HG03565 (cell line): ENCODE data around the gene LRIT1.
A peak's percentile ranks its signal among the peaks of the same experiment; 100 is the strongest.
"Not testable (repeated sequence)": the region's sequence is repeated elsewhere in the genome, so short reads cannot be mapped to it uniquely, and the experiment has no call there.

Source experiments
- ATAC-seq: cut with Tn5 transposase; IDR thresholded peaks from one replicate; pipeline ENCODE4 v1.9.1; 2021; ENCODE audit warnings: mild to moderate bottlenecking, moderate library complexity; ENCODE audit not compliant: unreplicated experiment

The LRIT1 gene, protein sequence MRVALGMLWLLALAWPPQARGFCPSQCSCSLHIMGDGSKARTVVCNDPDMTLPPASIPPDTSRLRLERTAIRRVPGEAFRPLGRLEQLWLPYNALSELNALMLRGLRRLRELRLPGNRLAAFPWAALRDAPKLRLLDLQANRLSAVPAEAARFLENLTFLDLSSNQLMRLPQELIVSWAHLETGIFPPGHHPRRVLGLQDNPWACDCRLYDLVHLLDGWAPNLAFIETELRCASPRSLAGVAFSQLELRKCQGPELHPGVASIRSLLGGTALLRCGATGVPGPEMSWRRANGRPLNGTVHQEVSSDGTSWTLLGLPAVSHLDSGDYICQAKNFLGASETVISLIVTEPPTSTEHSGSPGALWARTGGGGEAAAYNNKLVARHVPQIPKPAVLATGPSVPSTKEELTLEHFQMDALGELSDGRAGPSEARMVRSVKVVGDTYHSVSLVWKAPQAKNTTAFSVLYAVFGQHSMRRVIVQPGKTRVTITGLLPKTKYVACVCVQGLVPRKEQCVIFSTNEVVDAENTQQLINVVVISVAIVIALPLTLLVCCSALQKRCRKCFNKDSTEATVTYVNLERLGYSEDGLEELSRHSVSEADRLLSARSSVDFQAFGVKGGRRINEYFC

DNA sequence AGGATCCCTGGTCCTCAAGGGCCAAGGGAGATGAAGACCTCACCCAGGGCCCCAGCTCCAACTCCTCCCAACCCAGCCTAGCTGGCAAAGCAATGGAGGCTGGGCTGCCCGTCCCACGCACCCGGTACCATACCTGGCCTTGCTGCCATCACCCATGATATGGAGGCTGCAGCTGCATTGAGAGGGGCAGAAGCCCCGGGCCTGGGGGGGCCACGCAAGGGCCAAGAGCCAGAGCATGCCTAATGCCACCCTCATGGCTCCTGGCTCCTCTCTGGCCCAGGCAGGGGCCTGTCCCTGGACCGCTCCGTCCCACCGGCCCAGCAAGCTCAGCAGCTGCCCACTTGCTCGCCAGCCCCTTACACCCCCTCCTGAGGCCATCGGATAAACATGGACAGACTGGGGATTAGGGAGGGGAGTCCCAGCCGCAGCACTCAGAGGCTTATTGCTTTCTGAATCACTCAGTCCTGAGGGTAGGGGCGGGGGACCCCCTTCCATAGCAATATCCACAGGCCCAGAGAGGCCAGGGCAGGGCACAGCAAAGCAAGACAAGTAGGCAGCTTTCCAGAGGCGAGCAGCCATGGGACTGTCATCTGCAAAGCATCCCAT lies at the start of gene LRIT1:
Gene LRIT1 (minus strand): TSS at position 362 of the 606 bp plus-strand sequence. CDS start 107 bp downstream, at position 255.
- no peak for ATAC-seq

DNA sequence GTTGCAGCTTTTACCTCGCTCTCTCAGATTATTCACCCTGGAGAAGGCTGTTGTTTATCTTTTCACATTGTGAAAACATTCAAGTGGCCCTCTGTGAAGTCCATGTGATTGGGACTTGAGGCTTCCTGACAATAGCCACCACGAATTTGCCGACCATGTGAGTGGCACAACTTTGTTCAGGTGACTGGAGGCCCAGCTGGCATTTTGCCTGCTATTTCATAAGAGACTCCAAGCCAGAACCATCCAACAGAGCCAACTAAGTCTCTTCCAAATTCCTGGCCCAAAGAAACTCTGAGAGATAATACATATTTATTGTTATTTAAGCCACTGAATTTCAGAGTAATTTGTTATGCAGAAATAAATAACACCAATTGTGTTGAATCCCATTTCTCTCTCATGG lies 48.9 kb upstream of the LRIT1 start:
- ATAC-seq, result no peak

DNA sequence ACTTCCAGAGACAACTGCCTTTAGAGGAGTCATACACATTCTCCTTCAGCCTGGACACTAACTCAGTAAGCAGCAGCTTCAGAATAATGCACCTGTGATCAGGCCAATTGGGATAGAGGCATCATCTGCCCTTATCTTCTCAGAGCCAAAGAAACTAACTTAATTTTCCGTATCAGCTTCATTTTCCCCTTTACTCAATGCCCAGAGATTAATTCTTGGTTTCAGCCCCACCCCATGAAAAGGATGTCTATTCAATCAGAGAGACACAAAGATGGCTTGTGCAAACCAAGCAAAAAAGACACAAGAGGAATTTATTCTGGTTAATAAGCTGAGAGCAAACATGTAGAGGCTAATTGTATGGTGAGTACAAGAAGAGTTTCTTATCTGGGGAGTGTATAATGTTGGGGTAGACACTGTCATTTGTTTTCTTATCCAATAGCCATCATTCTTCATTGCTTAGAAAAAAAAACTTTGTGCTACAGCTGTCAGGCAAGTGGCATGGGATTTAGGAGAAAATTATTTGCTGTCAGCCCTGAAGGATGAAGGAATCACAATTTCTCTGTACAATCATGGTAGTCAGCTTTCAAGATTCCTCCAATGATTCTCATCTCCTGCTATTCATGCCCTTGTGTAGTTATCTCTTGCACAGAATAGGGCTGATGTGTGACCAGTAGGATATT lies 48.3 kb upstream of the LRIT1 start:
- ATAC-seq, result no peak

DNA sequence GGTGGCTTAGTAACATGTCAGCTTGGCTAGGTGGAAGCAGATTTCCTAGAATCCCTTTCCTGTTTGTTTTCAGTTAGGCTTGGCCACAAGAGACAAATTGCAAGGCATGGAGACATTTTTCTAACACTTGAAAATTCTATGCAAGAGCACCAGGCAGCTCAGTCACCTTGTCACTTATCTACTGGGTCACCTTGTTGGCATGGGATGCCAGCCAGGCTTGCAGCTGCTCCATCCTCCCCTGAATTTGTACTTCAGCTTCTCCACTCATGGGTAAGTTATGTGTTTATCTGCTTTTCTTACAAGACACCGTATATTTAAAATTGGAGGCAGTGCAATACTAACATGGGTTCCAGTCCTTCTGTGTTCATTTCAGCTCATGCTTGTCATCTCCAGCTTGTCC lies 46.8 kb upstream of the LRIT1 start:
- no peak for ATAC-seq

DNA sequence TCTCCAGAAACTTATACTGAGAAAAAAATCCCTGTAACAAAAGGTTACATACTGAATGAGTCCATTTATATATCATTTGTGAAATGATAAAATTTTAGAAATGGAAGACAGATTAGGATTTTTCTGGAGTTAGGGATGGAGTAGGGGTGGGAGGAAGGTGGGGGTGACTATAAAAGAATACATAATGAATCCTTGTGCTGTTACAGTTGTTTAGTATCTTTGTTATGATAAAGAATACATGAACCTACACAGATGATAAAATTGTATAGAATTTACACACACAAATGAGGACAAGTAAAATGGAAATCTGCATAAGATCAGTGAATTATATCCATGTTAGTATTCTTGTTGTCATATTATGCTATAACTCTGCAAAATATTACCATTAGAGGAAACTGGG lies 45.3 kb upstream of the LRIT1 start:
- no peak for ATAC-seq

DNA sequence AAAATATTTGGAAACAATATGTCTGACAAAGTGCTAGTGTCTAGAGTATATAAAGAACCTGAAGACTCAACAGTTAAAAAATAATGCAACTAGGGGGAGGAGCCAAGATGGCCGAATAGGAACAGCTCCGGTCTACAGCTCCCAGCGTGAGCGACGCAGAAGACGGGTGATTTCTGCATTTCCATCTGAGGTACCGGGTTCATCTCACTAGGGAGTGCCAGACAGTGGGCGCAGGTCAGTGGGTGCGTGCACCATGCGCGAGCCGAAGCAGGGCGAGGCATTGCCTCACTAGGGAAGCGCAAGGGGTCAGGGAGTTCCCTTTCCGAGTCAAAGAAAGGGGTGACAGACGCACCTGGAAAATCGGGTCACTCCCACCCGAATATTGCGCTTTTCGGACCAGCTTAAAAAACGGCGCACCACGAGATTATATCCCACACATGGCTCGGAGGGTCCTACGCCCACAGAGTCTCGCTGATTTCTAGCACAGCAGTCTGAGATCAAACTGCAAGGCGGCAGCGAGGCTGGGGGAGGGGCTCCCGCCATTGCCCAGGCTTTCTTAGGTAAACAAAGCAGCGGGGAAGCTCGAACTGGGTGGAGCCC lies 38.6 kb upstream of the LRIT1 start:
- ATAC-seq, result not testable (repeated sequence)

DNA sequence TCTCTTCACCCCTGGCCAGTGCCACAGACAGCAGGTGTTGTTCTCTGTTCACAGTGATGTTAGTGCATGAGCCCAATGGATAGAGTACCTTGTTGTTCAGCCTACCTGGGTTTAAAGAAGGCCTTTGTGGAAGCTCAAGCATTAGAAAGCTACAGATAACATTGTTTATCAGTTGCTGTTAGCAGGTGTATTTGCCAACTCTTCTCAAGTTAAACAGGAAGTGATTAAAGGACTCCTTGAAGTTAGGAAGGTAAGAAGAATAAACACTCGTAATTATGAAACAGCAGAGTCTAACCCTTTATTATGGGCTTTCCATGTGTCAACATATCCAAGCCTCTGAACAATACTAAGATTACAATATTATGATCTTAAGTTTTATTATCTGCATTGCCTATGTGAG lies 29.4 kb upstream of the LRIT1 start:
- no peak for ATAC-seq

DNA sequence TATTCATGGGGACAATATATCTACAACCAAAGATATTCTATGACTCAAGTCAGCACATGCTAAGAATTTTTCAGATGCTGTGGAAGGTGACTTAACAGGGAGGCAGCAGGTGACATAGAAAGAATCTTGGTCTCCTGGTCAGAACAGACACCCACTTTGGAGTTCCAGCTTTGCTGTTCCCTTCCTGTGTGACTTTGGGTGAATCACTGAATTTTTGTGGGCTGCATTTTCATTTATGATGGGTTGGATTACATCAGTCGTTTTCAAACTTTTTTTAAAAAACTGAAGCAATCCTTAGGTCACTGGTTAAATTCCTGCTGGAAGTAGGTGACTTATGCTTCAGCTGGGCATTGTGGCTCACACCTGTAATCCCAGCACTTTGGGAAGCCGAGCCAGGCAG lies 28.4 kb upstream of the LRIT1 start:
- ATAC-seq, result no peak

DNA sequence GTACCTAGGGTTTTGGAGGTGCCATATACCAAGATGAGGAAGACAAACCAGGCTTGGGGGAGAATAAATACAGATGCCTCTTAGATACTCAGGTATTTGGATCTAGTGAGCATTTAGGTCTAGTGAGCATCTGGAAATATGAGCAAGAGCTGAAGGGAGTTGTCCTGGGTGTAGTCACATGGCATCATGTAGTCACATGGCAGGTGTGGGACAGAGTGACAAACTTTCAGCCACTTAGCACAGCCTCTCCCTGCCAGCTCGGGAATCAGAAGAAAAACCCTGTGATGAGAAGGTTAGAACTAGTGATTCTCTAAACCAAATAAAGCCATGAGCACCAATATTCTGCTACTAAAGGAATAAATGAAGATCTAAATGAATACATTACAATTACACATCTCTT lies 27.8 kb upstream of the LRIT1 start:
- no peak for ATAC-seq

DNA sequence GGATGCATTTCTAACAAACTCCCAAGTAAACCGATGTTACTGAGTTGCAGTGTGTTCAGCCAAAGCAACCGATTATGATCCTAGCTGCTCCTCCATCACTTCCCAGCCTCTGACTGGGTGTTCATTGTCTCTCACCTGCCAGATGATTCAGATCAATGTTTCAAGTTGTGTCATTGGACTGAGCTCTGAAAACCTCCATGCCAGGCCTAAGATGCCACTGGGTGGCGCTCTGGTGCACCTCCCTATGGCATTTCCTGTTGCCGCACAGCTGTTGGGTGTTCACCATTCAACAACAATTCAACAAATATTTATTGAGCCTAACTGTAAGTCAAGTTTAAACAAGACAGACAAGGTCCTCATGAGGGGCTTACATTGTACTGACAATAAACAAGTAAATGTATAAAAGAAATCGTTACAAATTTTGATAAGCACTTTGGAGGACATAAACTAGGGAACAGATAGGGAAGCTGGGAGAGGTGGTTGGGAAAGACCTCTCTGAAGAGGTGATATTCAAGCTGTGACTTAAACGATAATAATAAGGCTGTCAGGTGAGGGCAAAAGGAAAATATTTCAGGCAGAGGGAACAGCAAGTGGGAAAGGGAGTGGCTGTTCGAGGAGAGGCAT lies 26.3 kb upstream of the LRIT1 start:
- peak; percentile 54 for ATAC-seq

DNA sequence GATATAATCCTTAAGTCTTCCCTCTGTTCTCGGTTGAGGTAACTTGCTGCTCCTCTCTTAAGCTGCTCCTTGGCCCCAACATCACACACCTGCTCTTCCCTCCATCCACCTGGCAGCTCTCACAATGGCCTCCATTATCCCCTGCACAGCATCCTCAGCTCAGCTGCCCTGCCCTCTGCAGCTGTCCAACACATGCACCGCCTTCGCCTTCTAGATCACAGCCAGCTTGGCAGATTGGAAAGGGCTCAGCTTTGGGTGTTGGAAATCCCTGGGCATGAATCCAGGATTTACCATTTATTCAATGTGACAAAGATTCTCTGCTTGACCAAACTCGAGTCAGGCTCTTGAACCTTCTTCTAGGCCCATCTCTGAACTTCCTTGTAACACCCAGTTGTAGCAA lies 24.1 kb upstream of the LRIT1 start:
- ATAC-seq, result no peak

DNA sequence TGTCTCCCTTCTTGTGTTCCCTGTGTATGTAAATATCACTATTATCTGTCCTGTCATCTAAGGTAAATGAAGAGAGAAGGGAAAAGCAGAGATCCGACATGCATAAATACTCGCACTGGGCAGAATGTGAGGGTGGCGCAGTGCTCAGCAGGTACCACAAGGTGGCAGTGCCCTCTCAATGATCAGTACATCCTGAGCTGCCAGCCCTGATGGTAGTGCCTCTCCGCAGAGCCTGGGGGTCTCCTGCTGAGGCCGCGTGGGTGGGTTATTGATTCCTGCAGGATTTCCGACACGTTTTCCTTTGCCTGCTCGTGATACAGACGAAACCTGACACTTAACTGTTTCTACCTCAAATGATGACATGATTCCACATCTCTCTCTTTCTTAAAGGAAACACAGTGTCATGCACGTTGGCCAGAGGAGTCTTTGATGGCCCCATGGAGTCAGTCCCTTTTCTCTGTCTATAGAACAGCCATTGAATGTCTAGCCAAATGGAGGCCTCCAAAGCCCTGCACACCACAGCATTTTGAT lies 23.3 kb upstream of the LRIT1 start:
- ATAC-seq, result peak; percentile 91

DNA sequence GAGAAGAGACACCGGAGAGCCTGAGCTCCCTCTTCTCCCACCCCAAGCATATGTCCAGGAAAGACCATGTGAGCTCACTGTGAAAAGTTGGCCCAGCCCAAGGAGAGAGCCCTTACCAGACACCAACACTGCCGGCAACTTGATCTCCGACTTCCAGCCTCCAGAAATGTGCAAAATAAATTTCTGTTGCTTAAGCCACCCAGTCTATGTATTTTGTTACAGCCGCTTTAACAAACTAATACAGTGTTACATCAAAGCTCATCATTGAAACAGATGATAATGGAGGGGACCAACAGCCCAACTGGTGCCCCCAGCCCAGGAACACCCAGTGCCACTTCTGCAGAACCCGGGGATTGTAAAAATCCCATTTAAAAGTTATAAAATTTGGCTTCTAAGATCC lies 22.4 kb upstream of the LRIT1 start:
- no peak for ATAC-seq

DNA sequence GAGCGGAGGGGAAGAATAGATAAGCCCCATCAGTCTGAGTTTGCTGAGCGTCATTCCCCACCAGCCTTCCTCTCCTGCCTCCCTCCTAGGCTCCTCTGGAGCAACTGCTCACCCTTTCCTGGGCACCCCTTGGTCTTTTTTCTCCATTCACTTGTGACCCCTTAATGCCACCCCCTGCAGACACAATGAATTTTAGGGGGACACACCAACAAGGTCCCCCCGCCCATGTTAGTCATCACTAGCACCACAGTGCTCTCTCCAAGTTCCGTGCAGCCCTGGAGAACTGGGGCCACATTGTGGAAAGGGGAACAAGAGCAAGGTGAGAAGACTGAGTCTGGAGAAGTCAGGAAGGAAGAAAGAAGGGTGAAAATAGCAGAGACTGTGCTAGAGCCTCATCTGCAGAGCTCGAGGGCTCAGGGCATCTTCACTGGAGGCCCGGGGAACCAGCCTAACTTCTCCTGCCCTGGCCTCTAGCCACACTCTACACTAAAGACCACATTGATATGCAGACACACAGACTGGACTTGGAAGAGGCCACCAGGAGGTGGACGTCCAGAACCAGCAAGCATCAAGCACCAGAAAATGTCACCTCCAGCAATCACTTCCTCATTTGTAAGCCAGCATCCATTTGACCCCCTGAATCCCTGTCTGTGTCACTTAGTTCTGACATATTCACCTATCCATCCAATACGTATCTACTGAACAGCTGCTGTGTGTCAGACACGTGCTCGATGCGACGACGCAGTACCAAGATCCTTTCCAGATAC lies 21.0 kb upstream of the LRIT1 start:
- no peak for ATAC-seq

DNA sequence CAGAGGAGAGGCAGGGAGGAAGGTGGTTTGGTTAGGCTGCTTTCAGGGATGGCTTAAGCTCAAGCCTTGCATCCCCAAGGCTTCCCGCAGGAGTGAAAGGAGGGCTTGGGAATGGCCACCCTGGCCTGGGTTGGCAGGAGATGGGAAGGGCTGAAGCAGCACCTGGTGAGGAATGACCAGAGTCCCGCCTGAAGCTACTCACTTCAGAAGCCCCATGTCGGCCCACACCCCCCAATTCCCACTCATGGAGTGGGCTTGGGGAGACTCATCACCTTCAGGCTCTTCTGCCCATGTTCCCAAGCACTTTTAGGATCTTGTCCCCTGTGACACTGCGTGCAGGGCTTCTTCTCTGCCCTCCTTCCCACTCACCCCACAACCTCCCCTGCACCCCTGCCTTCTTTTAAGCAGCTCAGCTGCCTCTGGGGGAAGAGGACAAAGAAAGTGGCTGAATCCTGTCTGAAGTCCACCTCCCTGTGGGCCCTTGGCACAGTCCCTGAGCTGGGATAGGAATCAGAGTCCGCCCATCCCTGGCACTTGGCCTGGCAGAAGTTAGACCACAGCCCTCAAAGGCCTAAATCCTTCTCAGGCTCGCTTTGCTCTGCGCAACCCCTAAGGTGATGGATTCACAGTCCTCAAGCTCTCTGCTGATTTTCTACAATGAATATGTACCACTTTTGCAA lies 20.0 kb upstream of the LRIT1 start:
- no peak for ATAC-seq

DNA sequence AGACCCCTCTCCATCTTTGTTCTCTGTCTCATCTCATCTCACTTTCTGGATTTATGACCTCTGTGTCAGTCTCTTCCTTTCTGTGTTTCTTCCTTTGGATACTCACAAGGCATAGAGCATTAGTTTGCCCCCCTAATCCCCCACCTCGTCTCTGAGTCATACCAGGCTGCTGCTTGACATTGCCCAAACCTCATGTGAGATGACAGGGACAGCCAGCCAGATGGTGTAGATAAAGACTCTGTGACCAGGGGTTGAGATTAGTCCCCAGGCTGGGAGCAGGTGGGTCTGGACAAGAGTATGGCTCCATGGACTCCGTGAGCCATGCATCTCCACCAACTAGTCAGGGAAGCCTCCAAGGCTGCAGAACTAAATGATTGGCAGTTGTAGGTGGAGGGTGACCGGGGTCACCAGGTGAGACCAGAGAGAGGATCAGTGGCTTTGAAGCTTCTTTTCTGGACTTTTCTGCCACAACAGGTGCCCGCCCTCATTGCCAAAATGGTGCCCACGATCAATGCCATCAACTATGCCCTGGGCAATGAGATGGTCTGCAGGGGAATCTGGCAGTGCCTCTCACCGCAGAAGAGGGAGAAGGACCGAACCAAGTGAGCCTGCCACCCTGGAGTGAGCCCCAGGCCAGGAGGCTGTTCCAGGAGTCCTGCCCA lies 16.8 kb upstream of the LRIT1 start:
- ATAC-seq, result no peak

DNA sequence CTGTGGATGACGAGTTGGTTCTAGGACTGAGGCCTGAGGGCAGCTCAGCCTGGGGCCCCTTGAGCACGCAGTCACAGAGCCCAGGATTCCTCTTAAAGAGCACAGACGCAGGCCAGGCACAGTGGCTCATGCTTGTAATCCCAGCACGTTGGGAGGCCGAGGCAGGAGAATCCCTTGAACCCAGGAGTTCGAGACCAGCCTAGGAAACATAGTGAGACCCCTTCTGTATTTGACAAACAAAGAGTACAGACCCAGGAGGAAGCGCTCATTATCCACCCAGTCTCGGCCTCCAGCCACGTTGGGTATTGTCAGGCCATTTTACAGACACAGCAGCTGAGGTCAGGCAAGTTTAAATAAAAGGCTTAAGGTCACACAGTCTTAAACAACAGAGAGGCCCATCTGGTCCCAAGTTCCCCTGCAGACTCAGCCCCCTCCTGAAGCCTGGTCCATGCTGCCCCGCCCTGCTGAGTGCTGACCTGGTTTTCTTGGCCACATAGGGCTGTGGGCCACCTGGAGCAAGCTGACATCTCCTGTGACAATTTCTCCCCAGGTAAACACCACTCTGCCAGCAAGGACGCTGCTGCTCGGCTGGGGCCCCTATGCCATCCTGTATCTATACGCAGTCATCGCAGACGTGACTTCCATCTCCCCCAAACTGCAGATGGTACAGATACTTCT lies 16.1 kb upstream of the LRIT1 start:
- ATAC-seq, result no peak
